Hepatocyte (in vitro differentiated cells): ENCODE measurements around the gene BMP7. TPM values are rescaled to one million over a fixed set of nuclear protein-coding genes. Genes with fewer than 3 reads are reported as not detected.

Experiments
- DNase-seq: peaks from one replicate; pipeline ENCODE4 v3.0.0-alpha.2; 2016; ENCODE audit warnings: low spot score
- H2AFZ ChIP-seq: fragments of 200-600 bp; sonication (generic); 2 replicates; pipeline ENCODE4 v1.6.0; 2016; ENCODE audit warnings: antibody characterized with exemption, mild to moderate bottlenecking
- H3K27ac ChIP-seq: fragments of 200-600 bp; sonication (generic); 2 replicates; pipeline ENCODE4 v1.5.1; 2016; ENCODE audit warnings: mild to moderate bottlenecking
- H3K27me3 ChIP-seq: fragments of 200-600 bp; sonication (generic); 2 replicates; pipeline ENCODE4 v1.6.1; 2016
- H3K36me3 ChIP-seq: fragments of 200-600 bp; sonication (generic); replicated peaks from 2 replicates; pipeline ENCODE4 v1.5.1; 2016; ENCODE audit warnings: low read depth; ENCODE audit not compliant: insufficient read depth
- H3K4me1 ChIP-seq: fragments of 200-600 bp; sonication (generic); 2 replicates; pipeline ENCODE4 v1.5.1; 2016; ENCODE audit warnings: mild to moderate bottlenecking, moderate library complexity; ENCODE audit not compliant: insufficient read depth
- H3K4me2 ChIP-seq: fragments of 200-600 bp; sonication (generic); 2 replicates; pipeline ENCODE4 v1.6.0; 2016
- H3K4me3 ChIP-seq: fragments of 200-600 bp; sonication (generic); 2 replicates; pipeline ENCODE4 v1.5.1; 2016; ENCODE audit warnings: mild to moderate bottlenecking
- H3K79me2 ChIP-seq: fragments of 200-600 bp; sonication (generic); 2 replicates; pipeline ENCODE4 v1.6.0; 2017; ENCODE audit warnings: mild to moderate bottlenecking
- H3K9me2 ChIP-seq: fragments of 200-600 bp; sonication (generic); replicated peaks from 2 replicates; pipeline ENCODE4 v1.6.0; 2017; ENCODE audit warnings: mild to moderate bottlenecking; ENCODE audit not compliant: insufficient read depth
- H3K9me3 ChIP-seq: fragments of 200-600 bp; sonication (generic); 2 replicates; pipeline ENCODE4 v1.5.1; 2016; ENCODE audit warnings: low read depth, mild to moderate bottlenecking
- H4K20me1 ChIP-seq: fragments of 200-600 bp; sonication (generic); 2 replicates; pipeline ENCODE4 v1.6.0; 2016; ENCODE audit warnings: mild to moderate bottlenecking; ENCODE audit not compliant: insufficient read depth, poor library complexity, severe bottlenecking
- EZH2 ChIP-seq: fragments of 200-600 bp; sonication (generic); IDR thresholded peaks from 2 replicates; pipeline ENCODE4 v1.6.1; 2016; ENCODE audit warnings: antibody characterized with exemption, mild to moderate bottlenecking, borderline replicate concordance
- EZH2phosphoT487 ChIP-seq: fragments of 200-600 bp; sonication (generic); IDR thresholded peaks from one replicate; pipeline ENCODE4 v1.6.1; 2018; ENCODE audit warnings: antibody characterized with exemption, mild to moderate bottlenecking, low read depth, moderate library complexity; ENCODE audit not compliant: unreplicated experiment, severe bottlenecking
- WGBS: methylation state at CpG from one replicate; pipeline ENCODE4 v1.1.6; 2016; ENCODE audit warnings: low lambda C conversion rate; ENCODE audit errors: missing lambda C conversion rate; 5-methylcytosine and 5-hydroxymethylcytosine counted together
- polyA plus RNA-seq: library from polyadenylated mRNA; unstranded; fragments of >200 nt; fragmentation: Nextera tagmentation; extraction: Ambion mirVana; gene quantifications from 2 replicates; pipeline ENCODE4 v1.2.1, GENCODE V29; 2016
- total RNA-seq: library from RNA; depleted of rRNA; stranded (reverse); fragments of >200 nt; gene quantifications from 2 replicates; pipeline ENCODE4 v1.2.3, GENCODE V29; 2014
- TF ChIP-seq, protein P1 (sequence below): fragments of 200-600 bp; sonication (generic); IDR thresholded peaks from 2 replicates; pipeline ENCODE4 v1.5.1; 2016; ENCODE audit warnings: antibody characterized with exemption, mild to moderate bottlenecking; ENCODE audit not compliant: poor library complexity

BMP7 gene
- total and polyA plus RNA-seq, 2 experiments from 2014 or later, result 9.1 to 14.8 TPM

DNA sequence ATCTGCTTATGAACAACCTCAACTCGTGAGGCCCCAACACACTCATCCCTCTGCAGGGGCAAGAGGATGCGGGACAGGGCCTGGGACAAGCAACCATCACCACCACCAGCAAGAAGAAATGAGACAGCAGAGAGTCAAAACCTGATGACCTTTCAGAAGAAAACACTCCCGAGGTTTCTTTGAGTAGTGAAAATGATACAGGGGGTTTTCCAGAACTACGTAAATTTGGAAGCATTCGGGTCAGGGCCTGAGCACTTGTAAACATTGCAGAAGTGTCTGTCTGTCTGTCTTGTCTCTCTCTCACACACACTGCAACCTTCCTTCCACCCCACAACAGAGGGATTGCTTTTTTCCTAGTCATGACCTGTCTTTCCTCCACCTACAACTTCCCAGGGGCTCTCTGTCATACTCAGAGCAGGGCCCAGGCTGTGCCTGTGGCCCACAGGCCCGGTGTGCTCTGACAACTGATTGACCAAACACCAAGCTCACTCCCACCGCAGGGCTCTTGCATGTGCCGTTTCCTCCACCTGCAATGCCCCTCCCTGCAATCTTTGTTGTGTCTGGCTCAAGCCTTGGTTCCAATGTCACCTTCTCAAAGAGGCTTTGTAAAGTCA, 90.9 kb downstream of the BMP7 start:
- Histone ChIP-seq H3K4me1 (no peaks in the 10 kb centered on the region), H4K20me1 (no peaks in the 10 kb centered on the region), H3K27me3 (no peaks in the 10 kb centered on the region), H3K4me3 (no peak overlapping the region), H3K79me2 (no peaks in the 10 kb centered on the region), H3K4me2 (no peak overlapping the region), H3K9me3 (no peaks in the 10 kb centered on the region), H3K27ac (no peak overlapping the region), H2AFZ (no peak overlapping the region), H3K36me3 (no peaks in the 10 kb centered on the region), H3K9me2 (no peaks in the 10 kb centered on the region)
- 88% methylated on average over 8 of the region's 8 CpGs for WGBS
- TF ChIP-seq EZH2phosphoT487, result no peak
- TF ChIP-seq, protein P1, sequence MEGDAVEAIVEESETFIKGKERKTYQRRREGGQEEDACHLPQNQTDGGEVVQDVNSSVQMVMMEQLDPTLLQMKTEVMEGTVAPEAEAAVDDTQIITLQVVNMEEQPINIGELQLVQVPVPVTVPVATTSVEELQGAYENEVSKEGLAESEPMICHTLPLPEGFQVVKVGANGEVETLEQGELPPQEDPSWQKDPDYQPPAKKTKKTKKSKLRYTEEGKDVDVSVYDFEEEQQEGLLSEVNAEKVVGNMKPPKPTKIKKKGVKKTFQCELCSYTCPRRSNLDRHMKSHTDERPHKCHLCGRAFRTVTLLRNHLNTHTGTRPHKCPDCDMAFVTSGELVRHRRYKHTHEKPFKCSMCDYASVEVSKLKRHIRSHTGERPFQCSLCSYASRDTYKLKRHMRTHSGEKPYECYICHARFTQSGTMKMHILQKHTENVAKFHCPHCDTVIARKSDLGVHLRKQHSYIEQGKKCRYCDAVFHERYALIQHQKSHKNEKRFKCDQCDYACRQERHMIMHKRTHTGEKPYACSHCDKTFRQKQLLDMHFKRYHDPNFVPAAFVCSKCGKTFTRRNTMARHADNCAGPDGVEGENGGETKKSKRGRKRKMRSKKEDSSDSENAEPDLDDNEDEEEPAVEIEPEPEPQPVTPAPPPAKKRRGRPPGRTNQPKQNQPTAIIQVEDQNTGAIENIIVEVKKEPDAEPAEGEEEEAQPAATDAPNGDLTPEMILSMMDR, result no peak
- no peak for TF ChIP-seq EZH2
- no peak for DNase-seq

DNA sequence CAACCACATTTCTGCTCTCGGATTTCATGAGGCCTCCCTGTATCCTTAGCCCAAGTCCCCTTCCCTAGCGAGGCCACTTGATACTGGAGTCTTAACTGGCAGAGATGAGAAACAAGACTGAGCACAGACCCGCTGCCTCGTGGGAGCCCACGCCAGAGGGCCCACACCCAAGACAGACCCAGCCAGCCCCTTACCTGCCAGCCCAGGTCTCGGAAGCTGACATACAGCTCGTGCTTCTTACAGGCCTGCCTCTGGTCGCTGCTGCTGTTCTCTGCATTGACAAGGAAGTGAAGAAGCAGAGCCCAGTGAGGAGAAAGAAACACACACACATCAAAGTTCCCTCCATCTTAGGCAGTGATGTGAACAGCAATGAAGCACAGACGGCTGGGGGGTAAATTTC, 91.7 kb downstream of the BMP7 start:
- Histone ChIP-seq H3K79me2 (no peaks in the 10 kb centered on the region), H3K27me3 (no peaks in the 10 kb centered on the region), H3K4me1 (no peaks in the 10 kb centered on the region), H3K36me3 (no peaks in the 10 kb centered on the region), H3K4me2 (no peak overlapping the region), H2AFZ (no peak overlapping the region), H4K20me1 (no peaks in the 10 kb centered on the region), H3K4me3 (no peak overlapping the region), H3K9me3 (no peaks in the 10 kb centered on the region), H3K9me2 (no peaks in the 10 kb centered on the region), H3K27ac (no peak overlapping the region)
- TF ChIP-seq EZH2phosphoT487, result no peak
- TF ChIP-seq, protein P1, result no peak
- TF ChIP-seq EZH2, result no peak
- DNase-seq, result no peak
- 91% methylated on average over 9 of the region's 9 CpGs for WGBS

DNA sequence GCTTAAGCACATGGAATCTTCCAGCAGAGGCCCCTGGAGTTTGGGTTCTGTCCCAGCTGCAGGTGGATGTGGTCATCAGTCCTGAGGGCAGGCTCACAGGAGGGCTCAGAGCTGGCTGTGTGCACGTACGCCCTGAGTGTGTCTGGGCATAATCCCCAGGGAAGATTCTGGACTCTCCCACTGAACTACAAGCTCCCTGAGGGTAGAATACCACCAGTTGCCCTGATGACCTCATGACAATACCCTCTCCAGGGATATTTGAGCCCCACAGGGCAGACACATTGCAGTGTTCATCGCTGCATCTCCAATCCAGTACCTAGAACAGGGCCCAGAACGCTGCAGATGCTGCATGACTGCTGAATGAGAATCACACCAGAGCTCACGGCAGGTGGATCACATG, 92.5 kb downstream of the BMP7 start:
- H3K27ac ChIP-seq, result no peak overlapping the region
- H3K9me2 ChIP-seq, result no peaks in the 10 kb centered on the region
- H3K4me3 ChIP-seq, result no peak overlapping the region
- H2AFZ ChIP-seq, result no peak overlapping the region
- H3K36me3 ChIP-seq, result no peaks in the 10 kb centered on the region
- H4K20me1 ChIP-seq, result no peaks in the 10 kb centered on the region
- H3K4me2 ChIP-seq, result no peak overlapping the region
- no peaks in the 10 kb centered on the region for H3K79me2 ChIP-seq
- 88% methylated on average over 5 of the region's 5 CpGs for WGBS
- H3K9me3 ChIP-seq, result no peaks in the 10 kb centered on the region
- no peak for DNase-seq
- TF ChIP-seq EZH2, result no peak
- TF ChIP-seq, protein P1, result no peak
- TF ChIP-seq EZH2phosphoT487, result no peak
- H3K27me3 ChIP-seq, result no peaks in the 10 kb centered on the region
- H3K4me1 ChIP-seq, result no peaks in the 10 kb centered on the region
